H9 (cell line): ENCODE measurements around the gene FARS2. TPM values are rescaled to one million over a fixed set of nuclear protein-coding genes. Genes with fewer than 3 reads are reported as not detected.

ENCODE experiments used
- DNase-seq: peaks from one replicate; pipeline ENCODE4 v3.0.0-alpha.2; 2017
- H2AFZ ChIP-seq: one replicate; pipeline ENCODE4 v1.6.1; 2013; ENCODE audit warnings: mild to moderate bottlenecking, low read length, control low read depth, moderate library complexity
- H2AK5ac ChIP-seq: 2 replicates; pipeline ENCODE4 v1.6.1; 2013; ENCODE audit warnings: low read length, control low read depth, mixed read lengths; ENCODE audit not compliant: insufficient read length
- H2BK120ac ChIP-seq: one replicate; pipeline ENCODE4 v1.6.1; 2013; ENCODE audit warnings: low read depth, mild to moderate bottlenecking, low read length, control low read depth, inconsistent platforms; ENCODE audit not compliant: poor library complexity, severe bottlenecking
- H2BK12ac ChIP-seq: 2 replicates; pipeline ENCODE4 v1.6.1; 2013; ENCODE audit warnings: low read length, control low read depth, mixed read lengths, low read depth; ENCODE audit not compliant: insufficient read length
- H2BK15ac ChIP-seq: 2 replicates; pipeline ENCODE4 v1.6.1; 2013; ENCODE audit warnings: low read depth, low read length, control low read depth
- H2BK20ac ChIP-seq: one replicate; pipeline ENCODE4 v1.6.1; 2013; ENCODE audit warnings: low read depth, mild to moderate bottlenecking, low read length, control low read depth, inconsistent platforms; ENCODE audit not compliant: poor library complexity, severe bottlenecking
- H2BK5ac ChIP-seq: 2 replicates; pipeline ENCODE4 v1.6.1; 2013; ENCODE audit warnings: low read length, control low read depth, mixed read lengths; ENCODE audit not compliant: insufficient read length
- H3K14ac ChIP-seq: 2 replicates; pipeline ENCODE4 v1.6.1; 2013; ENCODE audit warnings: low read length, control low read depth; ENCODE audit not compliant: insufficient read depth
- H3K18ac ChIP-seq: 2 replicates; pipeline ENCODE4 v1.6.1; 2013; ENCODE audit warnings: low read depth, mild to moderate bottlenecking, mixed read lengths, low read length, control low read depth; ENCODE audit not compliant: insufficient read length
- H3K23ac ChIP-seq: 2 replicates; pipeline ENCODE4 v1.6.1; 2013; ENCODE audit warnings: low read length, control low read depth, mixed read lengths, low read depth; ENCODE audit not compliant: insufficient read length
- H3K23me2 ChIP-seq: 2 replicates; pipeline ENCODE4 v1.6.1; 2013; ENCODE audit warnings: low read depth, mild to moderate bottlenecking, mixed read lengths, low read length, control low read depth; ENCODE audit not compliant: insufficient read length, poor library complexity, severe bottlenecking
- H3K27ac ChIP-seq: 2 replicates; pipeline ENCODE4 v1.5.1; 2013; ENCODE audit warnings: low read length, control low read depth, mixed read lengths, low read depth; ENCODE audit not compliant: insufficient read length
- H3K27me3 ChIP-seq: 2 replicates; pipeline ENCODE4 v1.6.1; 2013; ENCODE audit warnings: low read length, control low read depth, inconsistent platforms; ENCODE audit not compliant: insufficient read depth
- H3K4ac ChIP-seq: 2 replicates; pipeline ENCODE4 v1.6.1; 2013; ENCODE audit warnings: low read depth, mild to moderate bottlenecking, control low read depth, inconsistent platforms, low read length, moderate library complexity
- H3K4me1 ChIP-seq: 2 replicates; pipeline ENCODE4 v1.6.1; 2013; ENCODE audit warnings: low read length, control low read depth, inconsistent platforms; ENCODE audit not compliant: insufficient read depth
- H3K4me2 ChIP-seq: 2 replicates; pipeline ENCODE4 v1.6.1; 2013; ENCODE audit warnings: low read length, control low read depth, mixed read lengths; ENCODE audit not compliant: insufficient read length, insufficient read depth
- H3K56ac ChIP-seq: 2 replicates; pipeline ENCODE4 v1.6.1; 2013; ENCODE audit warnings: low read depth, mild to moderate bottlenecking, mixed read lengths, low read length, control low read depth; ENCODE audit not compliant: insufficient read length
- H3K79me1 ChIP-seq: 2 replicates; pipeline ENCODE4 v1.6.1; 2013; ENCODE audit warnings: low read depth, mild to moderate bottlenecking, moderate library complexity, low read length, control low read depth, inconsistent platforms; ENCODE audit not compliant: insufficient read depth, poor library complexity, severe bottlenecking
- H3K79me2 ChIP-seq: 2 replicates; pipeline ENCODE4 v1.6.1; 2013; ENCODE audit warnings: low read length, control low read depth, inconsistent platforms; ENCODE audit not compliant: insufficient read depth
- H3K9ac ChIP-seq: 2 replicates; pipeline ENCODE4 v1.6.1; 2013; ENCODE audit warnings: low read length, control low read depth, mixed read lengths; ENCODE audit not compliant: insufficient read length; ENCODE audit errors: extremely low read depth
- H3K9me3 ChIP-seq: one replicate; pipeline ENCODE4 v1.6.1; 2013; ENCODE audit warnings: low read depth, low read length, inconsistent platforms; ENCODE audit not compliant: control insufficient read depth
- H3T11ph ChIP-seq: one replicate; pipeline ENCODE4 v1.6.1; 2013; ENCODE audit warnings: mild to moderate bottlenecking, low read length, control low read depth, inconsistent platforms
- H4K20me1 ChIP-seq: one replicate; pipeline ENCODE4 v1.6.1; 2013; ENCODE audit not compliant: control insufficient read depth, insufficient read length, insufficient read depth
- H4K5ac ChIP-seq: 2 replicates; pipeline ENCODE4 v1.6.1; 2013; ENCODE audit warnings: low read depth, mild to moderate bottlenecking, mixed read lengths, low read length, control low read depth; ENCODE audit not compliant: insufficient read length
- H4K8ac ChIP-seq: replicated peaks from 2 replicates; pipeline ENCODE4 v1.6.1; 2013; ENCODE audit warnings: low read length, control low read depth, mixed read lengths, low read depth; ENCODE audit not compliant: insufficient read length
- H4K91ac ChIP-seq: 2 replicates; pipeline ENCODE4 v1.6.1; 2013; ENCODE audit warnings: low read depth, mild to moderate bottlenecking, moderate library complexity, mixed read lengths, low read length, control low read depth; ENCODE audit not compliant: insufficient read length
- H3K27ac Mint-ChIP-seq, 3 experiments: 2 replicates in 2 of 3; 3 replicates in 1 of 3; pipeline ENCODE4 v1.8.0; 2020 to 2021; ENCODE audit warnings: mixed read lengths in 3 of 3, mild to moderate bottlenecking in 1 of 3, moderate library complexity in 1 of 3
- H3K27me3 Mint-ChIP-seq: 2 replicates; pipeline ENCODE4 v1.8.0; 2021; ENCODE audit warnings: low read depth, mild to moderate bottlenecking, moderate library complexity, mixed read lengths
- H3K36me3 Mint-ChIP-seq, 3 experiments: 2 replicates in 2 of 3; 3 replicates in 1 of 3; pipeline ENCODE4 v1.8.0; 2020 to 2021; ENCODE audit warnings: low read depth in 3 of 3, mixed read lengths in 3 of 3; ENCODE audit not compliant: insufficient read depth in 1 of 3
- H3K4me1 Mint-ChIP-seq, 2 experiments: 2 replicates each; pipeline ENCODE4 v1.8.0; 2020; ENCODE audit warnings: mixed read lengths in 2 of 2
- H3K4me3 Mint-ChIP-seq, 2 experiments: 2 replicates in 1 of 2; 3 replicates in 1 of 2; pipeline ENCODE4 v1.8.0; 2020 to 2021; ENCODE audit warnings: mild to moderate bottlenecking in 2 of 2, mixed read lengths in 2 of 2, moderate library complexity in 1 of 2
- H3K9me3 Mint-ChIP-seq, 2 experiments: 2 replicates in 1 of 2; 3 replicates in 1 of 2; pipeline ENCODE4 v1.8.0; 2020; ENCODE audit warnings: mild to moderate bottlenecking in 2 of 2, mixed read lengths in 2 of 2, moderate library complexity in 1 of 2
- WGBS: extraction: QIAGEN DNeasy Blood & Tissue Kit; methylation state at CpG from one replicate; pipeline ENCODE4 v1.1.7; 2013; ENCODE audit warnings: missing lambda C conversion rate, low lambda C conversion rate, mixed read lengths; ENCODE audit not compliant: insufficient read length; ENCODE audit errors: extremely low coverage; 5-methylcytosine and 5-hydroxymethylcytosine counted together
- total RNA-seq: library from RNA; stranded (reverse); gene quantifications from 2 replicates; pipeline ENCODE4 v1.2.1, GENCODE V29; 2021
- TF ChIP-seq, protein P1 (sequence below): fragments of 200-600 bp; sonication (generic); conservative IDR thresholded peaks from 3 replicates; pipeline ENCODE4 v1.8.0; 2021; ENCODE audit warnings: antibody characterized with exemption, mild to moderate bottlenecking

The FARS2 gene
- total RNA-seq, 1 experiment from 2014 or later, result 8.5 TPM

DNA sequence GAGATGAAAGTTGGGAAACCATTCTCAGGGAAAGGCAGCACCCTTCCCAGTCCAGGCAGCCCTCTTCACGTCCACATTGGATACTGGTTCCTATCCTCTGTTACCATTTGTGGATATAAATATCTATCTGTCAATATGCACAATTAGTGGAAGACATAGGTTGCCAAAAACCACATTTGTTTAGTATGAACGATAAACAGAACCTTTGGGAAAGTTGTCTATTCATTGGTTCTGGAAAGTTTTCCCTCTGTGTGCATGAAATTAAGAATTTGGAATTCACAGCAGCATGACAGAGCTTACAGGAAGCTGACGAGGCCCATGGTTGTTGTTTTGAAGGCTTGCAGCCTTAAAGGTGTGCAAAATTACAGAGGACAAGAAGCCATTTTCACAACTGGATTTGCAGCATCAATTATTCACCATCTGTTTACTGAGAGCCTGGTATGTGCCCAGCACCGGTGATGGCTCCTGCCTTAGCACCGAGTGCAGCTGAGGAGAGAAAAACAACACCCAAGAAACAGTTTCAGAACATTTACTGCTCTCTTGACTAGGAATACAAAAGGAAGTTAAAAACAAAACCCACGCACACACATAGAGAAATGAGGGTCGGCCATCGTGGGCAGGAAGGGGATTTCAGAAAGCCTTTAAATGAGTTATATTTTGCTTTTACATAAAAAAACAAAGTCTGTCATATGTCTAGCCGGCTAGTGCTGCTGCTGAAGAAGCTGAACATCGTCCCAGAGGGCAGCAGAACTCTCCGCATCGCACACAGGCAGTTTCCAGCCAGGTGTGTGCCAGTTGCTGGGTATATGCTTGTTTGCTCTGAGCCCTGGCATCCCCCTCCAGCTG lies 319.6 kb downstream of the FARS2 start:
- no peak overlapping the region for H3K4me2 ChIP-seq
- DNase-seq, result no peak
- peaks cover 7 to 12% of the 10 kb centered on the region in 2 experiments; a peak in 3 of 5 replicates for H3K9me3 Mint-ChIP-seq

More for the DNA sequence above, 319.6 kb downstream of the FARS2 start:
- H3K18ac ChIP-seq, result no peak overlapping the region
- no peak overlapping the region for H3T11ph ChIP-seq
- H2AK5ac ChIP-seq, result no peak overlapping the region
- H3K36me3 Mint-ChIP-seq, result peaks cover under 1 to 6% (median 1%) of the 10 kb centered on the region in 3 experiments; a peak in 5 of 7 replicates
- H4K20me1 ChIP-seq, result no peaks in the 10 kb centered on the region
- H3K56ac ChIP-seq, result no peak overlapping the region
- H4K91ac ChIP-seq, result no peak overlapping the region
- H3K14ac ChIP-seq, result no peak overlapping the region
- no peaks in the 10 kb centered on the region for H3K4me1 ChIP-seq
- peak overlapping the region in 1 of 3 experiments; percentile 8; a peak in 1 of 7 replicates for H3K27ac Mint-ChIP-seq
- H3K4me3 Mint-ChIP-seq, result no peak overlapping the region
- no CpG with 5 or more reads among the region's 12 CpGs for WGBS
- no peak overlapping the region for H3K9ac ChIP-seq
- H3K79me1 ChIP-seq, result no peaks in the 10 kb centered on the region
- no peak overlapping the region for H2AFZ ChIP-seq
- no peak overlapping the region for H3K23ac ChIP-seq
- no peak overlapping the region for H4K8ac ChIP-seq
- H3K23me2 ChIP-seq, result no peaks in the 10 kb centered on the region
- no peaks in the 10 kb centered on the region for H3K9me3 ChIP-seq
- H2BK15ac ChIP-seq, result no peak overlapping the region
- H4K5ac ChIP-seq, result no peak overlapping the region
- no peaks in the 10 kb centered on the region for H3K4me1 Mint-ChIP-seq
- TF ChIP-seq, protein P1, sequence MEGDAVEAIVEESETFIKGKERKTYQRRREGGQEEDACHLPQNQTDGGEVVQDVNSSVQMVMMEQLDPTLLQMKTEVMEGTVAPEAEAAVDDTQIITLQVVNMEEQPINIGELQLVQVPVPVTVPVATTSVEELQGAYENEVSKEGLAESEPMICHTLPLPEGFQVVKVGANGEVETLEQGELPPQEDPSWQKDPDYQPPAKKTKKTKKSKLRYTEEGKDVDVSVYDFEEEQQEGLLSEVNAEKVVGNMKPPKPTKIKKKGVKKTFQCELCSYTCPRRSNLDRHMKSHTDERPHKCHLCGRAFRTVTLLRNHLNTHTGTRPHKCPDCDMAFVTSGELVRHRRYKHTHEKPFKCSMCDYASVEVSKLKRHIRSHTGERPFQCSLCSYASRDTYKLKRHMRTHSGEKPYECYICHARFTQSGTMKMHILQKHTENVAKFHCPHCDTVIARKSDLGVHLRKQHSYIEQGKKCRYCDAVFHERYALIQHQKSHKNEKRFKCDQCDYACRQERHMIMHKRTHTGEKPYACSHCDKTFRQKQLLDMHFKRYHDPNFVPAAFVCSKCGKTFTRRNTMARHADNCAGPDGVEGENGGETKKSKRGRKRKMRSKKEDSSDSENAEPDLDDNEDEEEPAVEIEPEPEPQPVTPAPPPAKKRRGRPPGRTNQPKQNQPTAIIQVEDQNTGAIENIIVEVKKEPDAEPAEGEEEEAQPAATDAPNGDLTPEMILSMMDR, result no peak
- H2BK5ac ChIP-seq, result no peak overlapping the region
- H2BK20ac ChIP-seq, result no peak overlapping the region
- H2BK12ac ChIP-seq, result no peak overlapping the region
- H2BK120ac ChIP-seq, result no peak overlapping the region
- H3K27ac ChIP-seq, result no peak overlapping the region
- H3K27me3 Mint-ChIP-seq, result no peaks in the 10 kb centered on the region
- no peaks in the 10 kb centered on the region for H3K79me2 ChIP-seq
- H3K27me3 ChIP-seq, result no peaks in the 10 kb centered on the region
- H3K4ac ChIP-seq, result no peak overlapping the region
